ENCODE results near the gene SNX30. TPM values are rescaled to one million over a fixed set of nuclear protein-coding genes. Genes with fewer than 3 reads are reported as not detected.
A peak's percentile ranks its signal among the peaks of the same experiment; 100 is the strongest.

SNX30 gene
- polyA plus RNA-seq, 1 of the 3 experiments (the other 2 are of a cell fraction): 2.7 TPM

GRCh38 chr9:112921549-112921948 is 171.0 kb downstream of the SNX30 start (continued):
- TF ChIP-seq REST (IDR thresholded peaks at IDR 0.05; ENCODE audit: low read depth, low read length) (no peak), TCF12 (IDR thresholded peaks at IDR 0.05) (no peak), SIN3A (IDR thresholded peaks at IDR 0.05; ENCODE audit: borderline replicate concordance, low read depth, low read length) (no peak), SMC3 (IDR thresholded peaks at IDR 0.05; ENCODE audit: low read depth, low read length) (peak; percentile 49), FOXM1 (IDR thresholded peaks at IDR 0.05; ENCODE audit: low read depth) (no peak)

Other genes starting within 250 kb of the SNX30 start
- 7.9 and 10.2 TPM in 2 replicates for gene INIP, start 32.6 kb upstream of the SNX30 start, polyA plus RNA-seq (2012; rRNA removed)
- not detected in 2 replicates for gene SLC46A2, start 140.1 kb downstream of the SNX30 start, polyA plus RNA-seq (2012; rRNA removed)

Measured in SK-N-SH (cell line).